ENCODE measurements around the gene PRTN3.

PRTN3 gene

DNA sequence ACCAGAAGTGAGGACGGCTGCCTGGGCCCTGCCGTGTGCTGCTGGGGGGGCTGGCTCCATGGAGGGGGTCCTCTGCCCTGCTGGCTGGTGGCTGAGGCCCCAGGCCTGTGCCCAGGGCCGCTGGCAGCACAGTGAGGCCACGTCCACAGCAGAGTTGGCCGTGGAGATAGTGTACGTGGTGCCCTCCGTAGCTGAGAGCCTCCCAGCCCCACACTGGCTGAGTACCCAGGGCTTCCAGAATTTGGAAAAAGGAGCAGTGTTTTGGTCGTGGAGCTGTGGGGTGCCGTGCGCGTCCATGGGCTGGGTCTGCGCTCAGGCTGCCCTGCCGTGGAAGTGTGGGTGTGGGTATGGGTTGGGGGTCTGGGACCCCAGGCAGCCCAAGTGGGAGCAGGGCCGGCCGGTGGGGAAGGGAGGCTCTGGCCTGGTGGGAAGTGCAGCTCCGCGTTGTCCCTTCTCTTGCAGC is 37.7 kb upstream of the PRTN3 start:
- DNase-seq (ENCODE audit: low spot score) = no peak

DNA sequence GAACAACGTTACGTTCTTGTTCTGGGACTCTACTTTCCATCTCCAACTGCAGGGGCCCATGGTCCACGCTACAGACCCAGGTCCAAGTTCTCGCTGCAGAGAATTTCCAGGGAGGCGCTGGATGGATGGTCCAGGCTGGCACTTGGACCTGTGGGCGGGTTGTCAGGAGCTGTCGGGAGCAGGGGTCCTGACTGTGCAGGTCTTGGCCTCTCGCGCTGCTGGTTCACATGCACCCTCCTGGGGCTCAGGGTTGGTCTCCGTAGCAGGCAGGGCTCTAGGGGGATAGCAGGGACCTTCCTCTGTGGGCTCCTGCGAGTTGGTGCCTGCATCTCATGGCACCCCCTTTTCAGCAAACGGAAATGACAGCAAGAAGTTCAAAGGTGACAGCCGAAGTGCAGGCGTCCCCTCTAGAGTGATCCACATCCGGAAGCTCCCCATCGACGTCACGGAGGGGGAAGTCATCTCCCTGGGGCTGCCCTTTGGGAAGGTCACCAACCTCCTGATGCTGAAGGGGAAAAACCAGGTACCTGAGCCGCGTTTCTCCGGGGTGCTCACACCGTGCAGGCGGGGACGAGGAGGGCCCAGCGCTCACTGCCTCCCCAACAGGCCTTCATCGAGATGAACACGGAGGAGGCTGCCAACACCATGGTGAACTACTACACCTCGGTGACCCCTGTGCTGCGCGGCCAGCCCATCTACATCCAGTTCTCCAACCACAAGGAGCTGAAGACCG is 36.9 kb upstream of the PRTN3 start:
- DNase-seq (ENCODE audit: low spot score) = no peak

DNA sequence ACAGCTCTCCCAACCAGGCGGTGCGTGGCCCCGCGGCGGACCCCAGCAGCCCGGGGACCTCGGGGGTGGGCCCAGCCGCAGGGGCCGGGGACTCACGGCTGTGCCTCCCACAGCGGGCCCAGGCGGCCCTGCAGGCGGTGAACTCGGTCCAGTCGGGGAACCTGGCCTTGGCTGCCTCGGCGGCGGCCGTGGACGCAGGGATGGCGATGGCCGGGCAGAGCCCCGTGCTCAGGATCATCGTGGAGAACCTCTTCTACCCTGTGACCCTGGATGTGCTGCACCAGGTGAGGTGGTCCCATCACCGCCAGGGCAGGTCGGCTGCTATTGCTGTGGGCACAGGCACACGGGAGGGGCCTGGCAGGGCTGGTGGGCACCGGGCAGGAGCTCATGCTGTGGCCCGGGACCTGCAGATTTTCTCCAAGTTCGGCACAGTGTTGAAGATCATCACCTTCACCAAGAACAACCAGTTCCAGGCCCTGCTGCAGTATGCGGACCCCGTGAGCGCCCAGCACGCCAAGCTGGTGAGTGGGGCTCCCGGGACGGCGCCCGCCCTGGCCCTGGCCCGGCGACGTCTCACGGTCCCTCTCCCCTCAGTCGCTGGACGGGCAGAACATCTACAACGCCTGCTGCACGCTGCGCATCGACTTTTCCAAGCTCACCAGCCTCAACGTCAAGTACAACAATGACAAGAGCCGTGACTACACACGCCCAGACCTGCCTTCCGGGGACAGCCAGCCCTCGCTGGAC is 36.2 kb upstream of the PRTN3 start:
- DNase-seq (ENCODE audit: low spot score) = no peak

DNA sequence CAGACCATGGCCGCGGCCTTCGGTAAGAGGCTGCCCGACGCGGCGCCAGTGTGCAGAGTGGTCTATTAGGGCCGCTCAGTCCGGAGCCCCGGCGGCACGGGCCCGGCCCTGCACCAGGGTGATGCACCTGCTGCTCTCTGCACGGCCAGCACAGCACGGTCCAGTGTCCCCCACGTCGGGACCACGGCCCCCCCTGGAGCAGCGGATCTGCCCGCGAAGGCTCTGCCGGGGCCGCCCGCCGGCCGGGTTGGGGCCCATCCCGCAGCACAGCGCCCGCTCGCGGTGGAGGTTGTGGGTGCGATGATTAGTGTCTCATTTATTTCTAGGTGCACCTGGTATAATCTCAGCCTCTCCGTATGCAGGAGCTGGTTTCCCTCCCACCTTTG is 35.6 kb upstream of the PRTN3 start:
- no peak for DNase-seq (ENCODE audit: low spot score)

DNA sequence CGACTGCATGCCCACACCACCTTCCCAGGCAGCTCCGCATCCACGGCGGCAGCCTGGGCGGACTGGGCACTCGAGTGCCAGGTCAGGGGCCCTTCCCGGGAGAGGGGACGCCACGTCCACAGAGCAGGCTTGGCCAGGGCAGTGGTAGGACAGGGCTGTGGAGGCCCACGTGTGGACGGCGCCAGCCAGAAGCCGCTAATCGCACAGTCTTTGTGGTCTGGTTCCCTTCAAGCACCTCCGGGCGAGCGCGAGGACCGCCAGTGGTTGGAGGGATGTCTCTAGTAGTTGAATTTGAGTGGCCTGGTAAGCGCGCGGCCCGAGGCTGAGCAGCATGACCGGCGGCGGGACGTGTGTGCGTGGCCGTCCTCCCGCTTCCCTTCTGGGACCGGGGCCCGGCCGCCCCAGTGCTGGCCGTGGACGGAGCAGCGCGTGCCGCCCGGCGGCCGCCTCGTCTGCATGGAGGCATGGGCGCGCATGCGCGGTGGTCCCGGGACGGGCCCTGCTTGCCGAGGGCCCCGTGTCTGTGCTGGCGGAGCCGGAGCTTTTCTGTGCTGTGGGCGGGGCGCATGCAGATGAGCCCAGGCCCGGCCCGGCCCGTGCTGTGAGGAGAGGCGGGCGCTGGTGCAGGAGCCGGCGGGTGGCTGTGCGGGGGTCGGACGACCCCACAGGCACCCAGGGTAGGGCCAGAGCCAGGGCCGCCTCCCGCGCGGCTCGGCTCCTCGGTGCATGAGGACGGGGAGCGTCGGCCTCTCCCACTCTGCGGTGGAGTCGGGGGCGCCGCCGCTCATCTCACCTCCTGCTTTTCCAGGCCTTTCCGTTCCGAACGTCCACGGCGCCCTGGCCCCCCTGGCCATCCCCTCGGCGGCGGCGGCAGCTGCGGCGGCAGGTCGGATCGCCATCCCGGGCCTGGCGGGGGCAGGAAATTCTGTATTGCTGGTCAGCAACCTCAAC is 34.9 kb upstream of the PRTN3 start:
- DNase-seq (ENCODE audit: low spot score) = no peak

DNA sequence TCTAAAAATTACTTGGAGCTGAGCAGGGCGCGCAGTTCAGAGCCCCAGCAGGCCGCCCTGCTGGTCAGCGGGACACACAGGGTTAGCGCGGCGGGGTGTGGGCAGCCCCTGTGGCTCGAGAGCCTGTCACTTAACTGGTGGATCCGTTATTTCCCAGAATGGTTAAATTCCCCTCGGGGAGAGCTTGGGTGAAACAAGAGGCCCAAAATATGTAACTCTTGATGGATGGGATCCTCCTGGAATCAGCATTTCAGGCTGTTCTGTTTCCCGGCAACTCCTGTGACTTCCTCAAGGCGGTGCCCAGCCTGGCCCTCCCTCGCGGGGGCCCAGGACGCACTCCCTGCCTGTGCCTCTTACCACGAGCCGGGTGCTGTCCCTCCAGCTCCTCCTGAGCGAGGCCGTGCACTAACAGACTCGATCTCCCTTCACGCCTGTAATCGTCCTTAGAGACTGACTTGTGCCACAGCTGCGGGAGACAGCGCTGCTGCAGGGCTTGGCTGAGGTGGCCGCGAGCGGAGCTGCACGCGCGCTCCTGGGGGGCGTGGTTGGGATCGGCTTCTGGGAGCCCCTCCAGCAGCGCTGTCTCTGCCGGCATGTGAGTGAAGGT is 33.9 kb upstream of the PRTN3 start:
- DNase-seq (ENCODE audit: low spot score) = no peak

DNA sequence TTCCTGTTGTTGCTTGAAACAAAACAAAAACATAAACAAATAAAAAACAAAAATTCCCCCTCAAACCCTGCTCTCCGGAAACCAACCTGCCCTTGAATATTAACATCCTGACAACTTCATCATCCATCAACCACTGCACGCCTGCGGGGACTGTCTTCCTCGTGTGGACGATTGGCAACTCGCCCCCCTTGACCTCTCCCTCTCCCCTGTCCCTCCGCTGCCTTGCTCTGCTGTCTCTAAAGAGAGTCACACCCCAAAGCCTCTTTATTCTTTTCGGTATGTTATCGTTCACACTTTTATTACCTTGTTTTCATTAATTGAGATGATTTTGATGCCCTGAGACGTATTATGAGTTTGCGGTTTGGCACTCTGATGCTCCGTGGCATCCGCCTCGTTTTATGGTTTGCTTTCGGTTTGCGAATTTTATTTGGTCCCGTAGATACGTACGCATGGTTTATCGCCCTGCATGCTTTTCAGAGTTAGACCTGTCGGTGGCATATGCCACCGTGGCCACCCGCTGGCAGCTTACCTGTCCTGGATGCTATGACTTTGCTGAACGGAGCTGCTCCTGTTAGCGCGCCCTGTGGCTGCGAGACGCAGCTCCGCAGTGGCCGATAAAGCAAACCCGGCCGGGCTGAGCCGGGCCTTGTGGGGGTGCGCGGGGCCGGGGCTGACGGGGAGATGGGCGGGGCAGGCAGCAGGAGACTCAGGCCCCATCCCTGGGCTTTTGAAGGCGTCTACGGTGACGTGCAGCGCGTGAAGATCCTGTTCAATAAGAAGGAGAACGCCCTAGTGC is 33.0 kb upstream of the PRTN3 start:
- no peak for DNase-seq (ENCODE audit: low spot score)

DNA sequence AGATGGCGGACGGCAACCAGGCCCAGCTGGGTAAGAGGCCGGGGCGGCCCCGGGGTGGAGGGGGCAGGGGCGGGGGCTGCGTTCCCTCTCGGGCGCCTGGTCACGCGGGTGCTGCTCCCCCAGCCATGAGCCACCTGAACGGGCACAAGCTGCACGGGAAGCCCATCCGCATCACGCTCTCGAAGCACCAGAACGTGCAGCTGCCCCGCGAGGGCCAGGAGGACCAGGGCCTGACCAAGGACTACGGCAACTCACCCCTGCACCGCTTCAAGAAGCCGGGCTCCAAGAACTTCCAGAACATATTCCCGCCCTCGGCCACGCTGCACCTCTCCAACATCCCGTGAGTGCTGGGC is 32.4 kb upstream of the PRTN3 start:
- no peak for DNase-seq (ENCODE audit: low spot score)

DNA sequence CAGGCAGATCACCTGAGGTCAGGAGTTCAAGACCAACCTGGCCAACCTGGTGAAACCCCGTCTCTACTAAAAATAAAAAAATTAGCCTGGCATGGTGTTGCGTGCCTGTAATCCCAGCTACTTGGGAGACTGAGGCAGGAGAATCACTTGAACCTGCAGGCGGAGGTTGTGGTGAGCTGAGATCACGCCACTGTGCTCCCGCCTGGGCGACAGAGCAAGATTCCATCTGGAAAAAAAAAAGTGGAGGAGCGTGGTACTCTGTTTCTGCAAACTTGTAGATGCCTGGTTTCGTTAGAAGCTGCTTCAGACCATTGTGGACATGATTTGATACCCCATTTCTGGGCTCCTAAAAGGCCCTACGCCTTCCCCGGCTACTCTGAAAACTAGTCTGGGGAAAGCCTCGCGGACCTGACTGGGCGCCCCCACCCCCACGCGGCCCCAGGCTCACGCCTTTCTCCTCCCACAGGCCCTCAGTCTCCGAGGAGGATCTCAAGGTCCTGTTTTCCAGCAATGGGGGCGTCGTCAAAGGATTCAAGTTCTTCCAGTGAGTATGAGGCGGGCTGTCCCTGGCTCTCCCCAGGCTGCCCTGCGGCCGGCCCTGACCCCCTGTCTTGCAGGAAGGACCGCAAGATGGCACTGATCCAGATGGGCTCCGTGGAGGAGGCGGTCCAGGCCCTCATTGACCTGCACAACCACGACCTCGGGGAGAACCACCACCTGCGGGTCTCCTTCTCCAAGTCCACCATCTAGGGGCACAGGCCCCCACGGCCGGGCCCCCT is 30.5 kb upstream of the PRTN3 start:
- no peak for DNase-seq (ENCODE audit: low spot score)

DNA sequence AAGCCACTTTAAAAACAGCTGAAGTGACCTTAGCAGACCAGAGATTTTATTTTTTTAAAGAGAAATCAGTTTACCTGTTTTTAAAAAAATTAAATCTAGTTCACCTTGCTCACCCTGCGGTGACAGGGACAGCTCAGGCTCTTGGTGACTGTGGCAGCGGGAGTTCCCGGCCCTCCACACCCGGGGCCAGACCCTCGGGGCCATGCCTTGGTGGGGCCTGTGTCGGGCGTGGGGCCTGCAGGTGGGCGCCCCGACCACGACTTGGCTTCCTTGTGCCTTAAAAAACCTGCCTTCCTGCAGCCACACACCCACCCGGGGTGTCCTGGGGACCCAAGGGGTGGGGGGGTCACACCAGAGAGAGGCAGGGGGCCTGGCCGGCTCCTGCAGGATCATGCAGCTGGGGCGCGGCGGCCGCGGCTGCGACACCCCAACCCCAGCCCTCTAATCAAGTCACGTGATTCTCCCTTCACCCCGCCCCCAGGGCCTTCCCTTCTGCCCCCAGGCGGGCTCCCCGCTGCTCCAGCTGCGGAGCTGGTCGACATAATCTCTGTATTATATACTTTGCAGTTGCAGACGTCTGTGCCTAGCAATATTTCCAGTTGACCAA is 29.8 kb upstream of the PRTN3 start:
- no peak for DNase-seq (ENCODE audit: low spot score)

DNA sequence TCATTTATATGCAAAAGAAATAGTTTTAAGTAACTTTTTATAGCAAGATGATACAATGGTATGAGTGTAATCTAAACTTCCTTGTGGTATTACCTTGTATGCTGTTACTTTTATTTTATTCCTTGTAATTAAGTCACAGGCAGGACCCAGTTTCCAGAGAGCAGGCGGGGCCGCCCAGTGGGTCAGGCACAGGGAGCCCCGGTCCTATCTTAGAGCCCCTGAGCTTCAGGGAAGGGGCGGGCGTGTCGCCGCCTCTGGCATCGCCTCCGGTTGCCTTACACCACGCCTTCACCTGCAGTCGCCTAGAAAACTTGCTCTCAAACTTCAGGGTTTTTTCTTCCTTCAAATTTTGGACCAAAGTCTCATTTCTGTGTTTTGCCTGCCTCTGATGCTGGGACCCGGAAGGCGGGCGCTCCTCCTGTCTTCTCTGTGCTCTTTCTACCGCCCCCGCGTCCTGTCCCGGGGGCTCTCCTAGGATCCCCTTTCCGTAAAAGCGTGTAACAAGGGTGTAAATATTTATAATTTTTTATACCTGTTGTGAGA is 29.2 kb upstream of the PRTN3 start:
- DNase-seq (ENCODE audit: low spot score) = no peak

DNA sequence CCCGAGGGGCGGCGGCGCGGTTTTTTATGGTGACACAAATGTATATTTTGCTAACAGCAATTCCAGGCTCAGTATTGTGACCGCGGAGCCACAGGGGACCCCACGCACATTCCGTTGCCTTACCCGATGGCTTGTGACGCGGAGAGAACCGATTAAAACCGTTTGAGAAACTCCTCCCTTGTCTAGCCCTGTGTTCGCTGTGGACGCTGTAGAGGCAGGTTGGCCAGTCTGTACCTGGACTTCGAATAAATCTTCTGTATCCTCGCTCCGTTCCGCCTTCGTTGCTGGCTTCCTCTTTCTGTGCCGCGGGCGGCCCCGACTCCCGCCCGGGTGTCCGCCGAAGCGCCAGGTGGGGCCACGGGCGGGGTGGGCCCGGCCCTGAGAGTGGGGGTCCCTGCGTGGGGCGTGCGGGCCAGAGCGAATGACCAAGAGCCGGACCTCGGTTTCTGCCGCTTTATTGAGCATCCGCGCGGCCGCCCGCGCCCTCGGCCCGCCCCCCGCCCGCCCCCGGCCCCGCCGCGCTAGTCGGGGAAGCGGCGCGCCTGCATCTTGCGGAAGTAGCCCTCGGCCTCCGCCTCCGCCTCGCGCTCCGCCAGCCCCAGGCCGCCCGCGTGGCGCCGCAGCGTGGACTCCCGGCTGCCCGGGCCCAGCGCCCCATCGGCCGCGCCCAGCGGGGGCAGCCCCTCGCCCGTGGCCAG is 28.6 kb upstream of the PRTN3 start:
- DNase-seq (ENCODE audit: low spot score) = no peak

DNA sequence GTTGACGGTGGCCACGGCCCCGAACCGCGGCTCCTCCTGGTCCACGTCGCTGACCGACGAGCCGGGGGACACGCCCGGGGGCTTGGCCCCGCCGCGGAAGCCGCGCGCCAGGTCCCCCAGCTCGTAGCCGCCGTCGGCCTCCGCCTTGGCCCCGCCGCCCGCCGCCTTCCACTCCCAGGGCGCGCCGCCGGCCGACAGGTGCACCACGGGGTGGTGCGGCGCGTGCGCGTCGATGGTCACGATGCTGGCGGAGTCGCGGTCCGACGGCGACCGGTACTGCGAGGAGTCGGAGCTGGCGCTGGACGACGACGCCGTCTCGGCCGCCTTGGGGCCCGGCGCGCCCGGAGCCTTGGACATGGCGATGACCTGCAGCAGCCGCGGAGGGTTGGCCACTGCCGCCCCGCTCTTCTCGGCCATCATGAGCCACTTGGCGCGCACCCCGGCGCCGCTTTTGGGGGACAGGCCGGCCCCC is 28.0 kb upstream of the PRTN3 start:
- DNase-seq (ENCODE audit: low spot score) = no peak

DNA sequence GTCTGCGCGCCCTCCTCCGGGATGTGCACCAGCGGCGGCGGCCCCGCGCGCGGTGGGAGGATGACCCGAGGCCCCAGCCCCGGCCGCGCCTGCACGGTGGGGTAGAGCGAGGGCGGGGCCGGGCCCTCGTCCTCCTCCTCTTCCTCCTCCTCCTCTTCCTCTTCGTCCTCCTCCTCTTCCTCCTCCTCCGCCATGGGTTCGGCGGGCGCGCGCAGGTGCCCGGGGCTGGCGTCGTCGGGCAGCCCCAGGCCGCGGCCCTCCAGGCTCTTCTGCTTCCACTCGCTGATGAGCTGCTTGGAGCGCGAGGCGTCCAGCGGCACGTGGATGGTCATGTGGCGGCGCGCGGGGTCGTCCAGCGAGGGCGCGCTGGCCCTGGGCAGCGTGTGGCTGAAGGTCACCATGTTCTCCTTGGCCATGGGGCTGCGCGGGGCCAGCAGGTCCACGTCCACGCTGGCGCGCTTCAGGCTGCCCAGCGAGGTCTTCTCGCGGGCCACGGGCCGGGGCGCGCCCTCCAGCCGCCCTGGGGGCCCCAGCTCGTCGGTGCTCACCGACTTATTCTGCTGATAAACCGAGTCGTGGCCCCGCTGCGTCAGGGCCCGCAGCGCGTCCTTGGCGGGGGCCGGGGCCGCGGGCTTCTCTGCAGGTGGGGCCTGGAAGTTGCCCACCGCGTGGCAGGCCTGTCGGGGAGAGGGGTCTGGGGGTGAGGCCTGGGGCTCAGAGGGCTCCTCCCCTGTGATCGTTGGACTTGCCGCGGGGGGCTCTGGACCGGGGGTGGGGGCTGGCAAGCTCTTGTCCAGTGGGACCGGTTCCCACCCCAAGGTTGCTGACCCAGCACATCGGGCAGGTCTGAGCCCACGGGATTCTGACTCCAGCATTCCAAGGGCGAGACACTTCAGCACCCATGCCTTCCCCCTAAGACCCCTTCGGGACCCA is 27.3 kb upstream of the PRTN3 start:
- DNase-seq (ENCODE audit: low spot score) = no peak

DNA sequence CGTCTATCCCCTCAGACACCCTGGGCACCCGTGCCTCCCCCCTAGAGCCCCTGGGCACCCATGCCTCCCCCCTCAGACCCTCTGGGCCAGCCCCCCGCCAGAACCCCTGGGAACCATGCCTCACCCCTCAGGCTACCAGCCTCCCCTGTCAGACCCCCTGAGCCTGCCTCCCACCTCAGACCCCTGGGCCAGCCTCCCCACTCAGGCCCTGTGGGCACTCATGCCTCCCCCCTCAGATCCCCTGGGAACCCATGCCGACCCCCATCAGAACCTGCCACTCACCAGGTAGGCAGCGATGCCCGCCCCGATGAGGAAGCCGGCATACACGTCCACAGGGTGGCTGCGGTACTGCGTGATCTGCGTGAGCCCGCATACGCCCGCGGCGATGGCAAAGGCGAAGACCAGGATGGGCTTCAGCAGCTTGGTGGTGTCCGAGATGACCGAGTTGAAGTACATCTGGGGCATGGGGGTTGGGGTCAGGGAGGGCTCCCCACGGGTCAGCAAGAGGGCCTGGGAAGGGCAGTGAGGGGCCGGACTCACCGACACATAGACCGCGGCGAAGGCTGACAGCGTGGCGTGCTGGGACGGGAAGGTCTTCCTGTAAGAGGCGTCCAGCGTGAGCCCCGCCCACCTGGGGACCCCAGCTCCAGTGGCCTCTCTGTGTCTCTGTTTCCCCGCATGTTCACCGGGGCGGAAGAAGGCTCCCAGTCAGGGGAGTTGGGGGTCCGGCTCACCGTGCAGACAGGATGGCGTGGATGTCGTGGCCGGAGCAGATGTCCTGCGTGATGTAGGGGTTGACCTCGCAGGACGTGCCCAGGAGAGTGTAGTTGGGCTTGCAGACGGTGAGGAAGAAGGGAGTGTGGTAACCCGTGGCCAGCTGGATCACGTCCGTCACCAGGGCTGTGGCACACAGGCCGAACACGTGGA is 26.4 kb upstream of the PRTN3 start:
- DNase-seq (ENCODE audit: low spot score) = no peak

DNA sequence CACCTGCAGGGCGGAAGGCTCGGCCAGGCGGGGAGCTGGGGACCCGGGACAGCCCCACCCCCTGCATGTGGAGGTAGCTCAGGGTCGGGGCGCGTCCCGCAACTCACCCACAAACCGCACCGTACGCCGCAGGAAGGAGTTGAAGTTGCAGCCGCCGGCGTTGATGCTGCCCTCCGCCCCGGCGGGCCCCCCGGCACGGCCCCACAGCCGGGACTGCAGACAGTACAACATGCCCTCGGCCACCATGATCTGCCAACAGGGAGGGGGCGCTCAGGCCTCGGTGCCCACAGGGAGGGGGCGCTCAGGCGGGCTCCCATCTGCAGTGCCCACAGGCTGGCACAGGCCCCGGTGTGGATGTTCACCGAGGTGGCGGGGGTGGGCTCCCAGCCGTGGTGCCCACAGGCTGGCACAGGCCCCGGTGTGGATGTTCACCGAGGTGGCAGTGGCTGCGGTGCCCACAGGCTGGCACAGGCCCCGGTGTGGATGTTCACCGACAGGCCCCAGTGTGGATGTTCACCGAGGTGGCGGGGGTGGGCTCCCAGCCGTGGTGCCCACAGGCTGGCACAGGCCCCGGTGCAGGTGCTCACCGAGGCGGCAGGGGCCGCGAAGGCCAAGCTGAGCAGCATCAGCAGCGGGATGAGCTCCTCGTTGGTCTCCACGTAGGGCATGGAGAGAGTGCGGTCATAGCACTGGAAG is 25.6 kb upstream of the PRTN3 start:
- DNase-seq (ENCODE audit: low spot score) = no peak
